HG02763 (cell line): Measurements from ENCODE around the gene ICE2.
"Not testable (repeated sequence)": the region's sequence is repeated elsewhere in the genome, so short reads cannot be mapped to it uniquely, and the experiment has no call there.

Source experiments
- ATAC-seq: cut with Tn5 transposase; IDR thresholded peaks from one replicate; pipeline ENCODE4 v1.9.1; 2021; ENCODE audit warnings: mild to moderate bottlenecking, moderate library complexity; ENCODE audit not compliant: unreplicated experiment

Gene ICE2

DNA sequence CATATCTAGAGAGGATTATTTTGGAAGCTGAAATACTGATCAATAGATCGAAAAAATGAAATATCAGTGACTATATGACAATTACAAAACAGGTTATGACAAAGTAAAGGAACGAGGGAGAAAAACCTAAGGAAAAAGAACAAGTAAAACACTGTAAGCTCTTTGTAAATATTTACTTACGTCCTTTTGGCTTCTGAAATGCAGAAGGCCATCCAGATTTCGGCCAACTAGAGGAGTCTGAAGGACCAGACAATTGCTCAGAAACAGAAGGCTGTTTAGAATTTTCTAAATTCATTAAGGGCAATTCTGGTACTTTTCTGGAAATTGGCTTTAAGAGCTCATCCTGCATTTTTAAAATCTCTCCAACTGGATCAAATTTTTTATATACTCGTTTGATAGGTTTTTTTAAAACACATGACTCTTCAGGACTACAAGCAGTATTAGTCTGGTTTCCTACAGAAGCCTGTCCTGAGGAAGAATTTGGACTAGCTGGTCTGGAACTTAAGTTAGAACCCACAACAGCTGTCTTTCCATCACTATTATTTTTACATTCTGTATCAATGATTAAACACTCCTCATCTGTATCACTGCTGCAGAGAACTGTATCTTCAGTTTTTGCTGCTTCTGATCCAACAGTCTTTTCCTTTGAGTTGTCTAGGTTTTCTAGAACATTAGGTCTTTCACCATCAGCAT, 30.1 kb downstream of the ICE2 start:
- ATAC-seq, result no peak

DNA sequence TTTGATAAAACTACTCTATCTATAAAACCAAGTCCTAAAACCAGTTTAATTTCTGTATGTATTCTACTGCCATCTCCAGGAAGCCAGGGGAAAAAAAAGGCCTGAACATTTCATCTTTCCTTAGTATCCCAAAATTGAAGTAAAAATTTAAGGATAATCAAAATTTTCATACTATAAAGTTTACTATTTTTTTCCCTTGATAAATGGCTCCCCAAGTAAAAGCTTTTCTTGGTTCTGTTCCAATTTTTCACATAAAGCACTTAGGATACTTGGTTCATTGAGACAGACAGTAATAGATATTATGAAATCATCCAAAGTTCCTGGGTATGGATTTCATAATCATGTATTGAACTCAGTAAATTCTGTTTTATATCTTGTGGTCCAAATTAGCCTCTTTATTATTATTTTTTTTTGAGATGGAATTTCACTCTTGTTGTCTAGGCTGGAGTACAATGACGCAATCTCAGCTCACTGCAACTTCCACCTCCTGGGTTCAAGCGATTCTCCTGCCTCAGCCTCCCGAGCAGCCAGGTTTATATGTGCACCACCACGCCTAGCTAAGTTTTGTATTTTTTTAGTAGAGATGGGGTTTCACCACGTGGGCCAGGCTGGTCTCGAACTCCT, 34.5 kb downstream of the ICE2 start:
- no peak for ATAC-seq

DNA sequence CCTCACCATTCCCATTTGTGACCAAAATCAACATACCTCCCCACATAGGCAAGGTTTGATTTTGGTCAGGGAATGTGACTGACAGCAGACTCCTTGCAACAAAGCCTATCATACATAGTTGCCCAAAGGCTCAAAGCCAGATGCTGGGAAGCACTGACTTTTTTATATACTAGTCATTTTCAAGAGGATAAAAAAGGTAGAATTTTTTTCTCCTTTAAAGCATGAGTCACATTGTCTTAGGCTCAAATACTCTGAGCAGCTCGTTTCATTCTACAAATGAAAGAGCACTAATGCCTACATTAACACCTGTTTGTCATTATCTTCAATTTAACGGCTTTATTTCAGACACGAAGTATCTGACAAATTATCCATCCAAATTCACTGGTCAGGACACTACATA, 36.2 kb downstream of the ICE2 start:
- ATAC-seq, result no peak

DNA sequence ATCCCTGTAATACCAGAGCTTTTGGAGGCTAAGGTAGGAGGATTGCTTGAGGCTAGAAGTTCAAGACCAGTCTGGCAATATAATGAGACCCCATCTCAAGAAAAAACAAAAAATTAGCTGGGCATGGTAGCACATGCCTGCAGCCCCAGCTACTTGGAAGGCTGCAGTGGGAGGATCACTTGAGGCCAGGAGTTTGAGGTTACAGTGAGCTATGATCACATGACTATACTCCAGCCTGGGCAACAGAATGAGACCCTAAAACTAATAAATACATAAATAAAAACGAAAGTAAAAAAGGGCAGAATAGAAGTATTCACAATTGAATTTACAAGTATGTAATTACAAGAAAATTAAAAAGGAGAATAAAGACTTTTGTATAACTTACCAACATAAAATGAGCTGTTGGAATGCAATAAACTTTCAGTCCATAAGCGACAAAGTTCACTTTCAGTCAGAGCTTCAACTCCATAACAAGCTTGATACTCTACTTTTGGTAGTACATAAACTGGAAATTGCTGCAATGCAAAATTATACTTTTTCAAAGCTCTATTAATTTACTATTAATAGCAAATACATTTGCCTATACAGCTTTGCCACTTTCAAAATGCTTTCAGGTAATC, 36.8 kb downstream of the ICE2 start:
- ATAC-seq, result no peak

DNA sequence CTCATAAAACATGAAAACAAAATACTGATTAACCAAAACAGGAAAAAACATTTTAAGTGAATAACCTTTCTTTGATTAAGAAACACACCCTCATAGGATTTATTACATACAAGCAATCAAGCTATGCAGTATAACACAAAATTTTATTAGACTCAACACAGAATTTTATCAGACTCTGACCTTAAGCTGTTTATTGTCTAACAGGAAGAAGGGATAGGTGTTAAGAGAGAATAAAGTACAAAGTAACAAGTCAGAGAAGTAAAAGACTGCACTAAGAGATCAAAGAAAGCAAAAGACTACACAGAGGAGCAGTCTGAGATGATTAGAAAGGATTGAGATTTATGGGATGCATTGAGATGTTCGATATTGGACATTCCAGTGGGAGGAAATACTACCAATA, 37.6 kb downstream of the ICE2 start:
- ATAC-seq, result no peak

DNA sequence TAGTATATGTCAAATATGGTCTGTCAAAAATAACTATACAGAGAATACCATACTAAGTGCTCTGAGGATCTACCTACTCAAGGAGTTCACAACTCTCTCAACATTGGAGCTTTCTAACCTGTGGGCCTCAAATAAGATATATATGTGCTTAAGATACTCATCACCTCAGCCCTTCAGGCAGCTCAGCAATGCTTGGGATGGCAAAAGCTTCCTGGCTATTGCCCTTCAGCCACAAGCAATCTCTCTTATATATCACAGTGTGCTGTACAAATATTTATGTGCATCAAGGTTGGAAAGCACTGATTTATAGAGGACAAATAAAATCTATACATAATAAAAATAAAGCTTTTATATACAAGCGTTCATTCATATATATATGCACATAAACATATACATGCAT, 40.3 kb downstream of the ICE2 start:
- ATAC-seq, result no peak

DNA sequence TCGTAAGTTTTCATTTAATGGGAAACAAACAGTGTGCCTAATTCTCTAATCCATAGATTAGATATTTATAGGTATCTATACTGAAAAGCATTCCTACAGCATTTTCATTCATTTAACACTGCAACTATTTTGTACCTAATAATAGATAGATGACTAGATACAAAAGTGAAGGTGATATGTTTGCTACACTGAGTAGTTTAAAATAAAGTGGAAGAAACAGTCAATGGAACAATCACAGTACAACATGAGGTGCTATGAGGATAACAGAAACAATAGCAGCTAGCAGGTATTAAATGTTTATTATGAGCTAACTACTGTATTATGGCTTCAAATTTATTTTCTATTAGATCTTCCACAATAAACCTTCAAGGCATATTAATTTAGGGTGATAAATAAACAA, 50.0 kb downstream of the ICE2 start:
- ATAC-seq, result no peak

DNA sequence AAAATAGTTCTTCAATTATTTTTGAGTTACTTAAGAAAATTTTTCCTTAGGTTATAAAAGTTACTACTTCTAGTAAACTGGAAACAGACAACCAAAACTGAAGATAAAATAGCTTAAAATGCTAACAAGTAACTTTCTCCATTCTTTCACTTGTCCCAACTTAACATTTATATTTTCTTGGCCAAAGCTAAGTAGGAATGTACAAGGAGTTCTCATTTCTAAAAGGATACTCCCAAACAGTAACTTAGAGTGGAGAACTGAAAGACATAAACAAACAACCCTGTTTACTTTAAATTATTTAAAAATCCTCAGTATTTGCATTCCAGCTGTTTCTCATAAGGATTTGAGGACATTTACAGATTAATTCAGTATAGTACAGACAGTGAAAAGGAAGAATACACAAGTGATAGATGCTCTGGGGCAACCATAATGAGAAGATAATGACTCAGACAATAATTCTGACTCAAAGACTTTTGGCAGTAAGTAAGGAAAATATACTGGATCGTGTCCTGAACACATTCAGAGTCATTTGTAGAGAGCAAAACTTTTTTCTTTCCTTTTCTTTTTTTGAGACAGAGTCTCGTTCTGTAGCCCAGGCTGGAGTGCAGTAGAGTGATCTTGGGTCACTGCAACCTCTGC, 52.0 kb downstream of the ICE2 start:
- no peak for ATAC-seq

DNA sequence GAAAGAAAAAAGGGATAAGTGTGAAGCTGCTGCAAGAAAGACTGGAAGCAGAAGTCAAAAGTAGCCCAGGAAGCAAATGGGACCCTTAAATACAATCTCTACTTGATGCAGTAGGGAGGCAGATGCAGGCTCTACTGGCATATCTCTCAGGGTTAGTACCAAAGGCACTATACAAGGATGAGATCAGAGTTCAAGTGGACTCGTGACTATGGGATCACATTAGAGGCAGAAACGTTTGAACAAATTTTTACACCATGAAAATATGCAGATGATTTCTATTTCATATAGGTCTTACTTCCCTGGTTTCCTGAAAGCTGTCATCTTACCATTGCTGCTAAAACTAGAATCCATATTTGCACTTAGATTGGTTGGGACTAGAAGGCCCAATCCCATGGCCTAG, 53.5 kb downstream of the ICE2 start:
- ATAC-seq, result no peak

DNA sequence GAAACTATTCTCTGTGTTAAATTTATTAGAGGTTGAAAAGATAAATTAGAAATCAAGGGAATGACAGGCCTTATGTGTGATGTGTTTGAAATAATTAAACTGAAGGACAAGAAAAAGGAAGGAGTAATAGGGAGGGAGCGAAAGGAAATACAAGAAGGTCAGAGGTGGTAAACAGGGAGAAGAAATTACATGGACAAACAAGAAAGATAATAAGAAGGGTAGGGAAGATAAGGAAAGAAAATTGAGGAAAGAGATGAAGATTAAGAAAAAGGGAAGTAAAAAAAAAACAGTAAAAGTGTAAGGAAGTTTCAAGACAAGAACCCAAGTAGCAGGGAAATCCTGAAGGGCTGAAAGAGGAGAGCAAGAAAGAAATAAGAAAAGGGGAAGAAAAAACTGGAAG, 54.9 kb downstream of the ICE2 start:
- no peak for ATAC-seq

DNA sequence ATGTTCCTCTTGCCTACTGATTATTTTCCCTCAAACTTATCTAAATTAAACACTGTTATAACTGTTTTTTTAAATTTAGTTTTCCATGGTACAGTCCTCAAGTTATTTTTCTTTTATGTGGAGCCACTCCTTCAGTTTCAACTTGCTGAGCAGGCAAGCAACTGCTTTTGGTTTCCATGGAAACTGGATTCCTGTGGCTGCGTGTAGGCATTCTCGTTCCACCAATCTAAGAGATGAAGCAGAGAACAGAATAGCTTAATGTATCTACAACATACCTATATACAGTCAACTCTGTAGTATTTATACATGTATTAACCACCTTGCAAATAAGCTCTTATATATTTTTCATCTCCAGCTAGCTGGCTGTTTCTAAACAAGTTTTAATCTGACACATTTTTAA, 55.4 kb downstream of the ICE2 start:
- ATAC-seq, result no peak

DNA sequence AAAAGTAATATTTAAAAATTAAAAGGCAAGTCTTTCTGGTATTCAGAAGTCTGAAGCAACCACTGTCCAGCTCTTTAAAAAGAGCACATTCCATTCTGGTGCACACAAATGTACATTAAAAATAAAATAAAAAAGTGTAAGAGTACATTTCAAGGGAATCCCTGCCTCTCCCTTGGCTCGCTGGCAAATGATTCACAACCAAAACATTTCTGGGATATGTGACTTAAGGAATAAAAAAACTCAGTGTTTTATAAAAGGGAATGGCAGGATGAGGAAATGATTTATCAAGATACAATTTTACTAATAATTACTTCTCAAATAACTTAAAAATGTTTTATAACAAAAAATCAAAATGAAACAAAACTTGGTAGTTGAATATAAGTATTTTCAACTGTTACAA, 57.4 kb downstream of the ICE2 start:
- no peak for ATAC-seq

DNA sequence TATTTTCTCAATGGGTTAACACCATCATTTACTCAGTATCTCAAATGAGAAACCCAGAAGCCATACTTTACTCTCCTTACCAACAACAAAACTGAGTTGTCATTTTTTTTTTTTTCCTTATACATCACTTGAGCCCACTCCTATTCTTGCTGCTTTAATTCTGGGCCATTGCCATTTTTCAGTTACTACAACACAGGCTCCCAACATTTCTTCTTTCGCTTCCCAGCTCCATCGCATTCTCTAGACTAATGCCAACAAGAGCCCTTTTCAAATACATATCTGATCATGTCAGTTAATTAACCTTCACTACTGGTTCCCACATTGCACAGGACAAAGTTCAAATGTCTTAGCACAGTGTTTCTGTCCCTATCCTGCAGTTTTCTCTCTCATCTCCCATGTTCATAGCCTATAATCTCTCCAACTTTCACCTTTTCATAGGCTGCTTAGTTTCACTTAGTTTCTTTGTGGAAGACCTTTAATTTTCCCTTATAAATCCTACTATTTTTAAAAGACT, 58.7 kb downstream of the ICE2 start:
- ATAC-seq, result no peak

DNA sequence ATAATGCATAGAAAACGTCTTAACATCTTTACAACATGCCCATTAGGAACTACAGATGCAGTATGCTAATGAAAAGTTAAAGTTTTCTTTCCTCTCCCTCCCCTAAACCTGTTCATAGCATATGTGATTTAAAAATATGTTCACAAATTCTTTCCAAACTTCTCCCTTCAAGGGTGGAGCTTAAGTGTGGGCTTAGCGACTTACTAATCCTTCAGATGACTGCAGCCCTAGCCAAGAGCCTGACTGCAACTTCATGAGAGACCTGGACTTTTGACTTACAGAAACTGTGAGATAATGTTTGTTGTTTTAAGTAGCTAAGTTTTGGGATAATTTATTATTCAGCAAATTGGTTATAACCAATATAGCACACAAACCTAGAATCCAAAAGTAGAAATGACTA, 59.2 kb downstream of the ICE2 start:
- no peak for ATAC-seq

DNA sequence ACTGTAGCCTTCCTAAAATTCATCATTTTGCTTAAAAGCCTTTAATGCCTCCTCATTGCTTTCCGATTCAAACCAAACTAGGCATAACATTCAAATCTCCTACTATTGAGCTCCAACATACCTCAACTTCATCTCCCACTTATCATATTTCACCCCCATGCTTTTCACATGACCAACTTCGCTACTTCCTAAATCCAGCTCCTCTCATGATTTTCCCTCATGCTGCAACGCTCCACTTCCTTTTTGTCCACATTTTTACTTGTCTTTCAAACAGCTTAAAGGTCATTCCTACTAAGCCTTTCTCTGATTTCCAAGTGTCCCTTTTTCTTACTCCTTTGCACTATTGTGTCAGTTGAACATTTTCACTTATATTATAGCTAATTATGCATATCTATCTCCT, 60.8 kb downstream of the ICE2 start:
- no peak for ATAC-seq

DNA sequence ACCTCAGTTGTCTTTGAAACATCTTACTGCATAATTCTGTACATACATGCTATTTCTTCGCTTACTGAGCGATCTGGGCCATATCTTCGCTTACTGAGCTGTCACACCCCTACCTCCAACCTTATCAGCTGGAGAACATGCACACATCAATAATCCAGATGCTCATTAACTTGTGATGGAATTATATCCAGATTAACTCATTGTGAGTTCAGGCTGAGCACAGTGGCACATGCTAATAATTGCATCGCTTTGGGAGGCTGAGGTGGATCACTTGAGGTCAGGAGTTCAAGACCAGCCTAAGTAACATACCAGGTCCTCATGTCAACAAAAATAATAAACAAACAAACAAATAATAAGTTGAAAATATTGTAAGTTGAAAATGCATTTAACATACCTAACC, 61.8 kb downstream of the ICE2 start:
- no peak for ATAC-seq

DNA sequence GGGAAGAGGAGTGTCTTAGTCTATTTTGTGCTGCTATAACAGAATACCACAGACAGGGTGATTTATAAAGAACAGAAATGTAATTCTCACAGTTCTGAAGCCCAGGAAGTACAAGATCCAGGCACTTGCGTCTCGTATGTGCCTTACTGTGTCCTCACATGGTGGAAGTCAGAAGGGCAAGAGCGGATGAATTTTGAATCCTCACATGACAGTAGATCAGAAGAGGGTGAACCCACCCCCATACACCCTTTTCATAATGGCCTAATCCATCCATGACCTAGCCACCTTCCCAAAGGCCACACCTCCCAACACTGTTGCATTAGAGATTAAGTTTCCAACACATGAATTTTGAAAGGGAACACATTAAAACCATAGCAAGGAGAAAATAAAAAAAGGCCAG, 62.5 kb downstream of the ICE2 start:
- no peak for ATAC-seq

DNA sequence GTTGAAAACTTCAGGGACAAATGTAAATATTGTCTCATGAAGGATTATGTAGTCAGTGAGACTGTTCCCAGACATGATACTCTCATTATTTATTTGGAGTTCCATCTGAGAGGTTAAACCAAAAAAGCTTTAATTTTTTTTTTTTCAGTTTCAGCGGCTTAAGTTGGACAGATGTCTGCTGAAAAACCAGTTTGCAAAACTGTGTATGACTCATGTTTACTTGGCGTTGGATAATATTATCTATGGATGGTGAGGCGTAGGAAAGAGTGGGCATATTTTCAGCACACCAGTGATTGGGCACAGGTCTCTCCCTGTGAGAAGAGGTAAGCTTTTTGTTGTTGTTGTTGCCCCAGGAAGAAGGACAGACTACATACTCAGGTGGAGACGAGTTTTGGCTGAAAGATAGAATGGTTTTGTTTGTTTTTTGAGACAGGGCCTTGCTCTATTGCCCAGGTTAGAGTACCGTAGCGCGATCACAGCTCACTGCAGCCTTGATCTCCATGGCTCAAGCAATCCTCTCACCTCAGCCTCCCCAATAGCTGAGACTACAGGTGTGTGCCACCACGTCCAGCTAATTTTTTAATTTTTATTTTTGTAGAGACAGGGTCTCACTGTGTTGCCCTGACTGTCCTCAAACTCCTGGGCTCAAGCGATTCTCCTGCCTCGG, 64.8 kb downstream of the ICE2 start:
- no peak for ATAC-seq

DNA sequence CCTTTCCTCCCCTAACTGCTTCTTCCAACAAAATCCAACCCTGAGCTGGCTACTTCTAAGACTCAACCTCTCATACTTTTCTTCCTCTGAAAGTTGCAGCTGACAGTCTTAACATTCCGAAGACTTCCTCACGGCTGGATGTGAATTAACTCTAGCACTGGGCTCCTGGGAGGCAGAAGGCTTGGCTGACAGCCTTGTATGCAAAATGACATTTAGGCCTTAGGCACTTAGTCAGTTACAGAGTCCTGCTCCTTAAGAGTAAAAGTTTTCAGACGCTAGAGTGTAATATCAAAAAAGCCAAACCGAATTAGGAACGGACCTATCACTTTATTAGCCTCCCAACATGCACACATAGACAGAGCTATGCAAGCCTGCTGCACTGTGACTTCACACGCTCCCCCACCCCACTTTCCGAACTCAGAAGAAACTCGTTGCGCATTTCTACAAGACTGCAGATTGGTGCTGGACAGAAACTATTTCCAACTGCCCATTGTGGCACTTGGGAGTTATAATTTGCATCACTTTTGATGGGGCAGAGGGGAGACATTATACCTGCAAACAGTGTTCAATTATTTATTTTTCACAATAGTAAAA, 65.6 kb downstream of the ICE2 start:
- no peak for ATAC-seq

DNA sequence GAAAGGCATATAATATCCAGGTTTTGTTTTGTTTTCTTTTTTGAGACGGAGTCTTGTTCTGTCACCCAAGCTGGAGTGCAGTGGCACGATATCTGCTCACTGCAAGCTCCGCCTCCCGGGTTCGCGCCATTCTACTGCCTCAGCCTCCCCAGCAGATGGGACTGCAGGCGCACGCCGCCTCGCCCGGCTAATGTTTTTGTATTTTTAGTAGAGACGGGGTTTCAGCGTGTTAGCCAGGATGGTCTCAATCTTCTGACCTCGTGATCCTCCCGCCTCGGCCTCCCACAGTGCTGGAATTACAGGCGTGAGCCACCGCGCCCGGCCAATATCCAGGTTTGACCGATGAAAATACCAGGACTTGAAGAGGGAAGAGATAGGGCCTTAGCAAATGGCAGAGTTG, 66.1 kb downstream of the ICE2 start:
- ATAC-seq, result not testable (repeated sequence)
